Ovary (tissue), 3 donors: Measurements from ENCODE around the gene BCL7A.

Experiments
- CTCF ChIP-seq, 3 donors: fragments of 450-650 bp in 2 of 3; fragments of 200-600 bp in 1 of 3; IDR thresholded peaks; one replicate each; pipeline versions ENCODE4 v1.5.1 to v1.8.0; 2016 to 2022; ENCODE audit warnings: antibody characterized with exemption in 3 of 3, mild to moderate bottlenecking in 1 of 3
- EP300 ChIP-seq: sonication (generic); formaldehyde crosslinking; IDR thresholded peaks from one replicate; pipeline ENCODE4 v1.6.1; 2017; ENCODE audit warnings: antibody characterized with exemption
- POLR2A ChIP-seq: fragments of 450-650 bp; IDR thresholded peaks from one replicate; pipeline ENCODE4 v1.6.1; 2017; ENCODE audit warnings: antibody characterized with exemption, mild to moderate bottlenecking, moderate library complexity
- donor health status: DM: no; HTN: no; CAD: no.

- TF ChIP-seq CTCF (IDR thresholded peaks at IDR 0.05) (no peak), POLR2A (no peak), EP300 (no peak)
These were observed 69.3 kb downstream of the BCL7A start for GRCh38 chr12:122090759-122091515.
